Sigmoid colon (tissue), 7 donors: ENCODE results near the gene KASH5. TPM values are rescaled to one million over a fixed set of nuclear protein-coding genes. Genes with fewer than 3 reads are reported as not detected.

ENCODE experiments used
- DNase-seq: peaks from one replicate; pipeline ENCODE4 v3.0.0-alpha.2; 2019
- H3K27ac ChIP-seq, 4 donors: fragments of 200-600 bp; sonication (generic); one replicate each; pipeline ENCODE4 v1.5.1; 2016 to 2019; ENCODE audit warnings: mild to moderate bottlenecking in 1 of 4
- H3K27me3 ChIP-seq, 3 donors: fragments of 200-600 bp; sonication (generic); one replicate each; pipeline ENCODE4 v1.5.1; 2019; ENCODE audit warnings: mild to moderate bottlenecking in 1 of 3
- H3K36me3 ChIP-seq, 4 donors: fragments of 200-600 bp; sonication (generic); one replicate each; pipeline ENCODE4 v1.5.1; 2016 to 2019
- H3K4me1 ChIP-seq, 4 donors: fragments of 200-600 bp; sonication (generic); one replicate each; pipeline ENCODE4 v1.5.1; 2017 to 2019
- H3K4me3 ChIP-seq, 4 donors: fragments of 200-600 bp; sonication (generic); one replicate each; pipeline ENCODE4 v1.5.1; 2017 to 2019; ENCODE audit warnings: mild to moderate bottlenecking in 2 of 4, moderate library complexity in 1 of 4
- H3K9me3 ChIP-seq, 4 donors: fragments of 200-600 bp in 3 of 4; sonication (generic) in 3 of 4; one replicate each; pipeline versions ENCODE4 v1.5.1 to v1.6.1; 2013 to 2019
- CTCF ChIP-seq, 4 experiments: fragments of 450-650 bp in 3 of 4; fragments of 200-600 bp in 1 of 4; IDR thresholded peaks; one replicate each; pipeline ENCODE4 v1.5.1; 2016 to 2019; ENCODE audit warnings: antibody characterized with exemption in 4 of 4, mild to moderate bottlenecking in 3 of 4, moderate library complexity in 2 of 4
- EP300 ChIP-seq, 4 donors: sonication (generic); formaldehyde crosslinking; IDR thresholded peaks; one replicate each; pipeline ENCODE4 v1.6.1; 2017; ENCODE audit warnings: antibody characterized with exemption in 4 of 4
- POLR2A ChIP-seq, 2 donors: fragments of 450-650 bp; IDR thresholded peaks; one replicate each; pipeline ENCODE4 v1.6.1; 2016; ENCODE audit warnings: antibody characterized with exemption in 2 of 2, mild to moderate bottlenecking in 2 of 2, moderate library complexity in 2 of 2
- POLR2AphosphoS5 ChIP-seq, 4 donors: sonication (generic); formaldehyde crosslinking; IDR thresholded peaks; one replicate each; pipeline ENCODE4 v1.6.1; 2017; ENCODE audit warnings: antibody characterized with exemption in 4 of 4
- WGBS, 2 donors: extraction: QIAGEN DNeasy Blood & Tissue Kit; methylation state at CpG; one replicate each; pipeline ENCODE4 v1.1.7; 2013; 5-methylcytosine and 5-hydroxymethylcytosine counted together
- intact Hi-C: fragments of 100-400 bp; cut with DNase I; formaldehyde crosslinking; loops from one replicate; pipeline ENCODE4 v1.15.1; 2023
- polyA plus RNA-seq, 3 donors: library from polyadenylated mRNA; stranded (reverse); fragments of 200-250 nt; gene quantifications; one replicate each; pipeline ENCODE4 v1.2.3, GENCODE V29; 2013
- total RNA-seq, 4 donors: library from RNA; depleted of rRNA; stranded (reverse); fragments of >200 nt; gene quantifications; one replicate each; pipeline ENCODE4 v1.1.0, GENCODE V29; 2016
- donor health status: healthy with polysubstance abuse.
- donor health status: Bipolar disorder and iron deficiency.
- donor health status: healthy.

Gene KASH5
- total and polyA plus RNA-seq, 7 donors = 0.04 TPM; not detected in 6

- peak; percentile 63 for DNase-seq
- peaks cover 19 to 54% (median 44%) of the 10 kb centered on the region in 4 donors for H3K36me3 ChIP-seq
- H3K9me3 ChIP-seq = no peaks in the 10 kb centered on the region
- no peak for TF ChIP-seq POLR2AphosphoS5 (IDR thresholded peaks at IDR 0.05)
- no peak for TF ChIP-seq CTCF (IDR thresholded peaks at IDR 0.05)
- no peak for TF ChIP-seq POLR2A (IDR thresholded peaks at IDR 0.05)
- TF ChIP-seq EP300 (IDR thresholded peaks at IDR 0.05) = no peak
- no peak overlapping the region for H3K4me3 ChIP-seq
- no peaks in the 10 kb centered on the region for H3K27me3 ChIP-seq
- H3K4me1 ChIP-seq = peaks cover 0 to 26% (median 22%) of the 10 kb centered on the region in 4 donors
- intact Hi-C loops = no loop called here
- H3K27ac ChIP-seq = peak overlapping the region; percentile 73 to 90 (median 84)
- 93 to 94% methylated on average over 11 of the region's 11 CpGs for WGBS, 2 donors
Observed at GRCh38 chr19:49340865-49341718, 47.0 kb upstream of the KASH5 start.

- H3K27ac ChIP-seq = no peak overlapping the region
- no peak overlapping the region for H3K4me3 ChIP-seq
- WGBS, 2 donors = 90 to 92% methylated on average over 11 of the region's 11 CpGs
- H3K9me3 ChIP-seq = no peaks in the 10 kb centered on the region
- peaks cover 20 to 67% (median 55%) of the 10 kb centered on the region in 4 donors for H3K36me3 ChIP-seq
- no peaks in the 10 kb centered on the region for H3K27me3 ChIP-seq
- no peak for TF ChIP-seq POLR2A (IDR thresholded peaks at IDR 0.05)
- no peak for TF ChIP-seq EP300 (IDR thresholded peaks at IDR 0.05)
- no peak for TF ChIP-seq CTCF (IDR thresholded peaks at IDR 0.05)
- no peak for TF ChIP-seq POLR2AphosphoS5 (IDR thresholded peaks at IDR 0.05)
- peak; percentile 45 for DNase-seq
- H3K4me1 ChIP-seq = peaks cover 0 to 26% (median 22%) of the 10 kb centered on the region in 4 donors
- intact Hi-C loops = no loop called here
Observed at GRCh38 chr19:49342291-49342721, 45.7 kb upstream of the KASH5 start.

GRCh38 chr19:49343123-49343522 is 44.9 kb upstream of the KASH5 start:
- H3K36me3 ChIP-seq = peaks cover 28 to 75% (median 62%) of the 10 kb centered on the region in 4 donors

More at GRCh38 chr19:49343123-49343522, 44.9 kb upstream of the KASH5 start:
- TF ChIP-seq EP300 (IDR thresholded peaks at IDR 0.05) (no peak), POLR2AphosphoS5 (IDR thresholded peaks at IDR 0.05) (no peak), POLR2A (IDR thresholded peaks at IDR 0.05) (no peak), CTCF (IDR thresholded peaks at IDR 0.05) (no peak)
- intact Hi-C loops = no loop called here
- H3K27ac ChIP-seq = no peak overlapping the region
- no peaks in the 10 kb centered on the region for H3K27me3 ChIP-seq
- H3K4me1 ChIP-seq = peaks cover 0 to 24% (median 21%) of the 10 kb centered on the region in 4 donors
- no peaks in the 10 kb centered on the region for H3K9me3 ChIP-seq
- H3K4me3 ChIP-seq = no peak overlapping the region
- WGBS, 2 donors = 89 to 94% methylated on average over 7 of the region's 7 CpGs
- peak; percentile 52 for DNase-seq
